GM19324 (cell line): ENCODE measurements around the gene CLIC3.

Experiments
- ATAC-seq: cut with Tn5 transposase; IDR thresholded peaks from one replicate; pipeline ENCODE4 v1.9.1; 2021; ENCODE audit warnings: mild to moderate bottlenecking, moderate library complexity; ENCODE audit not compliant: unreplicated experiment, low FRiP score

The CLIC3 gene

DNA sequence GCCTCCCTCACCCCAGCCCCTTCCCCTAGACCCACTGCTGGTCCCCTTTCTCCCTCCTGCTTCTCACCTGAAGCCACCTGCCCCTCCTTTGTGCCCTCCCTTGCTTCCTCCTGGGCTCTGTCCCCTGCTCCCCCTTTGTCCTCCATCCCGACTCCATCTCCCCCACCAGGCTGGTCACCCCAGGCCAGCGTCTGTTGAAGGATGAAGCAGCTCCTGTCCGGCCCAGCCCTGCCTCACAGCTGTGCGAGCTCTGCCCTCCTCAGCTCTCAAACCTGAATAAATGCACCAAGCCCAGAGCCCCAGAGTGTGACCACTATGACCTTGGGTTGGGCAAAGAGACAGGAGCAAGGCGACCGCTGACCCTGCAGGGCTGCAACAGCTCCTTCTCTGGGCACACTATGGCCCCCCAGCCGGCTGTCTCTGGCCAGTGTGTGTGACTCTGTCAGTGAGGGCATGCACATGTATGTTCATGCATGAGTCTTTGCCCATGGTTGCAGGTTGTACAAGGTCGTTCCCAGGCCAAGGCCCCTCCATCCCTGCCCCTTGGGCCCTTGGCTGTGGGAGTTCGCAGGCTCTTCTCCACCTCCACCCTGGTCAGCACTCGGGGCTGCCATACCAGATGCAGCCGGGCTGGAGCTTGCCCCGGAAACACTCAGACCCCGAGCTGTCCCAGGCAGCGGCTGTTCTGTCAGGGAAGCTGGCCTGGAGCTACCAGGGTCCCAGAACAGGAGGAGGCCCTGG lies 41.0 kb downstream of the CLIC3 start:
- no peak for ATAC-seq

- no peak for ATAC-seq
Observed at GRCh38 chr9:136954270-136955083, 41.9 kb downstream of the CLIC3 start.

GRCh38 chr9:136953771-136954269 lies 42.5 kb downstream of the CLIC3 start:
- no peak for ATAC-seq

- no peak for ATAC-seq
Observed at GRCh38 chr9:136952876-136953770, 43.2 kb downstream of the CLIC3 start.

GRCh38 chr9:136952321-136952850 lies 44.0 kb downstream of the CLIC3 start:
- no peak for ATAC-seq

GRCh38 chr9:136951541-136952320 lies 44.6 kb downstream of the CLIC3 start, which contains the start of gene LCN12:
TSS of gene LCN12 (plus strand) at chr9:136952273. CDS start at chr9:136952328, 55 bp downstream.
- ATAC-seq, result no peak

DNA sequence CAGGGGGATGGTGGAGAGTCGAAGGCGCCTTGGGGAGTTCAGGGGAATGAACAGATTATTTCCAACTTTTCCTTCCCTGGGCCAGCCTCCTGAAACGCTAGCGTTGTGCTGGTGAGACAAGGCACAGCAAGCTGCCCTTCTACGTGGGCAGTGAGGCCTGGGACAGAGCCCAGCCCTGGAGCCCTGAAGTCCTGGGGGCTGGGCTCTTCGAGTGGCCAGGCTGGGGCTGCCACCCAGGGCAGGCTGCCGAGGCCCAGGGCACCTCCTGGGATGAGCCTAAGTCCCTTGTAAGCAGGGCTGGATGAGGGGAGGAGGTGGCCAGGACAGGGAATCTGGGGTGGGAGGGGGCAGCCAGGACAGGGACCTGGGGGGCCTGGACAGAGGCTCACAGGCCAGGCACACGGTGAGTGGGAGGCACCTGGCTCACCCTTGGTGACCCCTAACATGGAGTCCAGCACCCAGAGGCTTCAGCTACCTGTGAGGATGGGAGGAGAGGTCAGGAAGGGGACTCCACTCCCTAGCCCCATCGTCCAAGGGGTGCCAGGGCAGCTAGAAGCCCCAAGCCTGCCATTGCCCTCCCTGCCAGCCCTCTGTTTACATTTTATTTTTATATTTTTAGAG lies 45.6 kb downstream of the CLIC3 start:
- no peak for ATAC-seq

DNA sequence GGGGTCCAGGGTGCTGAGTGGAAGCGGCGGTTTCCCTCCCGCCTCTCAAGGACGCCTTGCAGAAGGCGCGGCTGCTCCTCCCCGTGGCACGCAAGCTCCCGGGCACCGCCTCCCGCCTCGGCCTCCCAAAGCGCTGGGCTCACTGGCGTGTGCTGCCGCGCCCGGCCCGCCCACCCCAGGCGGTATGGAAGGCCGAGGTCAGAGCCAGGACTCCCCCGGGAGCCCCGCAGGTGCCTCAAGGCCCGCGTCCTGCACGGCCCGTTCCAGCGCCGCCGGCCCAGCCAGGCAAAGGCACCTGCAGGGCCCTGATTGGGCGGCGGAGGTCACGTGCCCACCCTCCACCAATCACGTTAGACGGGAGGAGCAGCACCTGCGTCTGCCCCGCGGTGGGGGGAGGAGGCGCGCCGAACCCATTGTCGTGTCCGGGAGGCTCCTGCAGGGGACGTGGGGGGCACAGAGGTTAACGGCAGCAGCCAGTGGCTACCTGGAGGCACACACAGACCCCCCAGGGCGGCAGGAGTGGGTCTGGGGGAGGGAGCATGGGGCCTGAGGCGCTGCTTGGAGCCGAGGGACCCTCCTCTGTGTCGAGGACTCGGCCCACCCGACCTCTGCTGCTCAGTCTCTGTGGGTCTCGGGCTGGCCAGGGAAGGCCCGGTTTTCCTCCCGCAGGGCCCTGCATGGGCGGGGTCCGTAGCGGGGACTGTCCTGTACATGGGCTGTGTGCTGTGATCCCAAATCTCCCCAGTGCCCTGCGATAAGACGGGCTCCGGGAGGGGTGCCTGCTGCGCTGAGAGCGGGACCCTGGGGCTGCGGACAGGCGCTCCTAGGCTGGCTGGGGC lies 46.3 kb downstream of the CLIC3 start:
- ATAC-seq, result peak; percentile 79

- ATAC-seq, result no peak
Observed at GRCh38 chr9:136949239-136949816, 47.0 kb downstream of the CLIC3 start.

- no peak for ATAC-seq
Observed at GRCh38 chr9:136947955-136948510, 48.3 kb downstream of the CLIC3 start.

DNA sequence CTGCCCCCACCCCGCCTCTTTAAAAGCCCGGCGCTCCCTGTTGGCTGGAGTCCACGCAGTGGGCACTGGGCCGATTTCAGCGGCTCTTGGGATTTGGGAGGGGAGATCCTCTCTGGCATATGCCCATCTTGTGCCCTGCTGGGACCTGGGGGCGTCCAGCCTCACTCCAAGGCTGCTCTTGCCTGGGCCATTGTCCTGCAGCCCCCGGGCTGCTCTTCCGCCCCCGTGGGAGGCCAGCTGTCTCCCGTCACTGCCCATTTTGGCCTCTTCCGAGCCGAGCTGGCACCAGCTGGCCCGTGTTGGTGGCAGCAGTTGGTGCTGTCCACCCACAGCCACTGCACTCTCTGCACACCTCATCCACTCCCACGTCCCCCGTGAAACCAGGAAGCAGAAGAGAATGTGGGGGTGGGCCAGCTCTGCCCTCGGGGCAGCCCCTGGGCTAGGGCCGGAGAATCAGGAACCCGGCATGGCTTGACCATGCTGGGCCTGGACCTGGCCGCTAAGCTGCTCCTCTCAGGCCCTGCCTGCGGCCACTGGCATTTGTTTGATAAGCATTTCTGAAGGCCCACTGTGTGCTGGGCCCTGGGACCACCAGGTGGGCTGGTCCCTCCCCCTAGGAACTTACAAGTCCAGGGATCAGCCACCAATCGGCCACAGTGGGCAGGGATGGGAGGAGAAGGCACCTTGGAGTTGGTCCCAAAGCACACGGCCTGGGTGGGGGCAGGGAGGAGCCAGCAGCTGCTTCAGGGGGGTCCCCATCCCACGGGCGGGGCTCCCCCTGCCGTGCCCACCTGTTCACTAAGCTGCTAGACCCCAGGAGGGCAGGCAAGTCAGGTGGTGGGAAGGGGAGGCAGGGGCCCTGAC lies 49.1 kb downstream of the CLIC3 start:
- ATAC-seq, result no peak

DNA sequence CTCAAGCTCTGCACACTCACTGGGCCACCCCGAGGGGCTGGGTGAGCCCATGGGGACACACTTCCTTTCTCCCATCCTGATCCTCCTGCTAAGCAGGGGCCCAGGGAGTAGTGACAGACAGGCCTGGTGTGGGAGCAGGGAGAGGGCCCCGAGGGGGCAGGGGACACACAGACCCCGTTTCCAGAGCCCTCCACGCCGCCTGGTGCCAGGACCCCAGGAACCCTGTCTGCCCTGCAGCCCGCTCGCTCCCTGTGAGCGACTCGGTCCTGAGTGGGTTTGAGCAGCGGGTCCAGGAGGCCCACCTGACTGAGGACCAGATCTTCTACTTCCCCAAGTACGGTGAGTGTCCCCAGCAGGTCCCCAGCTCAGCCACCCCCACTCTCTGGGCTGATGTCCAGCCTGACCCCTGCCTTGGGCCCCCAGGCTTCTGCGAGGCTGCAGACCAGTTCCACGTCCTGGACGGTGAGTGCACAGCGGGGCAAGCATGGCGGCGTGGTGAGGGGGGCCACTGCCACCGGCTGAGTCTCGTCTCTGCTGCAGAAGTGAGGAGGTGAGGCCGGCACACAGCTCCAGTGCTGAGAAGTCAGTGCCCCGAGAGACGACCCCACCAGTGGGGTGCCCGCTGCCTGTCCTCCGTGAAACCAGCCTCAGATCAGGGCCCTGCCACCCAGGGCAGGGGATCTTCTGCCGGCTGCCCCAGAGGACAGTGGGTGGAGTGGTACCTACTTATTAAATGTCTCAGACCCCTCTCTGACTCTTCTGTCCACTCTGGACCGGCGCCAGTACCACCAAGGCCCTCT lies 49.9 kb downstream of the CLIC3 start:
- no peak for ATAC-seq

GRCh38 chr9:136945333-136946227 lies 50.8 kb downstream of the CLIC3 start:
- ATAC-seq, result no peak
